ENCODE results near the gene ZNF559.

The ZNF559 gene

GRCh38 chr19:9354651-9355050 is 30.7 kb downstream of the ZNF559 start:
- DNase-seq (ENCODE audit: low read depth): no peak

GRCh38 chr19:9362905-9363304 is 38.9 kb downstream of the ZNF559 start, which contains the start of gene ZNF177:
Gene ZNF177, plus strand, starts transcription at chr19:9363013. Its CDS starts 15,299 bp downstream, at chr19:9378312.
- DNase-seq (ENCODE audit: low read depth): no peak

DNA sequence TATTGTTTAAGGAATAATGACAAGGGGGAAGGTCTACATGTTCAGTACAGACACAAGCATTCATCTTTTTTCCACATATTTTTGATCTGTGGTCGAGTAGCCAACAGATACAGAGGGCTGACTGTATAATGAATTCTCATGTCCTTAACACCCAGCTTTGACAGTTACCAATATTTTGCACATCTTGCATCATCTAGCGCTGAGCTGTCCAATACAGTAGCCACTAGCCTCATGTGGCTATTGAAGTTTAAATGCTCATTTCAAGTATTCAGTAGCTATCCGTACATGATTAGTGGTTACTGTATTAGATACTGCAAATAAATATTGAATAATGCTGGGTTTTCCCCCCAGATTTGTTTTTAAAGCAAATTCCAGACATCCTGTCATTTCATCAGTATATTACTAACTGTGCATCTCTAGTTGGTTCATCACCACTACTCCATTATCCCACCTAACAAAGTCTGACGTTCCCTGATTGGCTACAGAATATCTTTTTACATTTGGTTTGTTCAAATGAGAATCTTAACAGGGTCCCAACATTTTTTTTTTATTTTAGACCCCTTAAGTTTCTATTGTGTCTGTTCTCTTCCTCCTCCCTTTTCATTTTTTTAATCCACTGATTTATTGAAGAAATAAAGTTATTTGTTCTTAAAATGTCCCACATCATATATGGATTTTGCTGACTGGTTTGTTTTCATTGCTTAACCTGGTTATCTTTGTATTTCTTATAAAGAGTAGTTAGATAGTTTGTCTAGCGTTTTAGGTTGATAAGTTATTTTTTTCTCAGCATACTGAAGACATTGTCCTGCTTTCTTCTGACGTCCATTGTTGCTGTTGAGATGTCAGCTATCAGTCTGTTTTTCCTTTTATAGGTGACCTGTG is 47.0 kb downstream of the ZNF559 start:
- no peak for DNase-seq (ENCODE audit: low read depth)

DNA sequence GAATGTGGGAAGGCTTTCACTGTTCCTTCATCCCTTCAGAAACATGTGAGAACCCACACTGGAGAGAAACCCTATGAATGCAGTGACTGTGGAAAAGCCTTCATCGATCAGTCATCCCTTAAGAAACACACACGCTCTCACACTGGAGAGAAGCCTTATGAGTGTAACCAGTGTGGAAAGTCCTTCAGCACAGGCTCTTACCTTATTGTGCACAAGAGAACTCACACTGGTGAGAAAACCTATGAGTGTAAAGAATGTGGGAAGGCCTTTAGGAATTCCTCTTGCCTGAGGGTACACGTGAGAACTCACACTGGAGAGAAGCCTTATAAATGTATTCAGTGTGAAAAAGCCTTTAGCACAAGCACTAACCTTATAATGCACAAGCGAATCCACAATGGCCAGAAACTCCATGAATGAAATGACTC is 57.4 kb downstream of the ZNF559 start:
- DNase-seq (ENCODE audit: low read depth): no peak
